HL-60 (cell line): ENCODE results near the gene DCDC1.

Source experiments
- DNase-seq, 2 experiments: peaks; one replicate each; pipeline ENCODE4 v3.0.0-alpha.2; 2010 to 2020; ENCODE audit warnings: low read depth in 1 of 2, low spot score in 1 of 2
- H3K27ac ChIP-seq: fragments of 250-450 bp; sonication (Bioruptor Pico); replicated peaks from 2 replicates; pipeline ENCODE4 v1.5.1; 2020; ENCODE audit warnings: mild to moderate bottlenecking, moderate library complexity
- H3K27me3 ChIP-seq: fragments of 250-450 bp; sonication (Bioruptor Pico); 2 replicates; pipeline ENCODE4 v1.5.1; 2021; ENCODE audit warnings: mild to moderate bottlenecking, moderate library complexity; ENCODE audit not compliant: insufficient read depth, poor library complexity, severe bottlenecking
- H3K4me3 ChIP-seq: replicated peaks from 2 replicates; pipeline ENCODE4 v1.5.1; 2011; ENCODE audit warnings: mild to moderate bottlenecking, control low read depth, low read length; ENCODE audit not compliant: insufficient read depth
- CTCF ChIP-seq: IDR thresholded peaks from one replicate; pipeline ENCODE4 v1.5.1; 2011; ENCODE audit warnings: low read length, control low read depth, inconsistent platforms; ENCODE audit not compliant: insufficient read depth
- GABPA ChIP-seq: IDR thresholded peaks from 2 replicates; pipeline ENCODE4 v1.6.1; 2012; ENCODE audit warnings: low read depth
- POLR2AphosphoS5 ChIP-seq: IDR thresholded peaks from 2 replicates; pipeline ENCODE4 v1.6.1; 2012; ENCODE audit warnings: low read depth
- REST ChIP-seq: IDR thresholded peaks from 2 replicates; pipeline ENCODE4 v1.6.1; 2012; ENCODE audit warnings: low read depth; ENCODE audit not compliant: insufficient replicate concordance
- SPI1 ChIP-seq: IDR thresholded peaks from 2 replicates; pipeline ENCODE4 v1.6.1; 2012; ENCODE audit warnings: low read depth, mild to moderate bottlenecking, borderline replicate concordance

Gene DCDC1

GRCh38 chr11:30984827-30985226 is 384.7 kb downstream of the DCDC1 start:
- no peak overlapping the region for H3K27ac ChIP-seq
- DNase-seq = no peak
- H3K4me3 ChIP-seq = no peak overlapping the region
- no peak for TF ChIP-seq POLR2AphosphoS5
- TF ChIP-seq SPI1 = no peak
- no peak for TF ChIP-seq GABPA
- TF ChIP-seq REST = no peak
- TF ChIP-seq CTCF = no peak
- H3K27me3 ChIP-seq = peaks cover 2% of the 10 kb centered on the region

- Histone ChIP-seq H3K4me3 (no peak overlapping the region), H3K27me3 (peaks cover 2% of the 10 kb centered on the region), H3K27ac (no peak overlapping the region)
- TF ChIP-seq SPI1 (no peak), GABPA (no peak), REST (no peak), POLR2AphosphoS5 (no peak), CTCF (no peak)
- no peak for DNase-seq
Observed at GRCh38 chr11:30984442-30984816, 385.1 kb downstream of the DCDC1 start.

GRCh38 chr11:30983776-30984441 is 385.6 kb downstream of the DCDC1 start:
- Histone ChIP-seq H3K27me3 (peaks cover 2% of the 10 kb centered on the region), H3K27ac (no peak overlapping the region), H3K4me3 (no peak overlapping the region)
- TF ChIP-seq GABPA (no peak), POLR2AphosphoS5 (no peak), CTCF (no peak), REST (no peak), SPI1 (no peak)
- DNase-seq = no peak
